Measurements from ENCODE around the gene CXCR3. TPM values are rescaled to one million over a fixed set of nuclear protein-coding genes. Genes with fewer than 3 reads are reported as not detected.

The CXCR3 gene
- total RNA-seq, 4 donors from 2014 or later = 4.4 to 9.2 (median 8.4) TPM; not detected in 1

DNA sequence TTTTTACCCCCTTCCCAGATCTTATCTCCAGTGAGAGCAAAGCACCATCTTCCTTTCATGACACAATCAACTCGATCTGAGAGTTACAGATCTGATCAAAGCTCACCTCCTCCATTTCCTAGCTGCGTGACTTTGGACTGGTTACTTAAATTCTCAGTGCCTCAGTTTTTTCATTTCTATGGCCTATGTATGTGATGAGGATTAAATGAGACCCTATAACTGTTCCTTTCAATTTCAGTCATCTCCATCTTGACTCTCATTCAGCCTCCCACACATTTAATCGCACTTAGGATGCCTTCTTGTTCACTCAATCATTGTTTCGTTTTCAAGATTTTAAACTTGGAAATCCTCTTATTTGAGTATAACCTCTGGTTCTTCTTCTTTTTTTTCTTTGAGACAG lies 20.1 kb upstream of the CXCR3 start:
- Histone ChIP-seq H3K27ac (peak overlapping the region in 2 of 4 donors; percentile 32 to 47), H3K4me3 (no peak overlapping the region), H3K36me3 (no peaks in the 10 kb centered on the region), H3K9me3 (no peaks in the 10 kb centered on the region), H3K27me3 (no peaks in the 10 kb centered on the region), H3K4me1 (no peaks in the 10 kb centered on the region)
- no peak for DNase-seq
- TF ChIP-seq, protein P1, sequence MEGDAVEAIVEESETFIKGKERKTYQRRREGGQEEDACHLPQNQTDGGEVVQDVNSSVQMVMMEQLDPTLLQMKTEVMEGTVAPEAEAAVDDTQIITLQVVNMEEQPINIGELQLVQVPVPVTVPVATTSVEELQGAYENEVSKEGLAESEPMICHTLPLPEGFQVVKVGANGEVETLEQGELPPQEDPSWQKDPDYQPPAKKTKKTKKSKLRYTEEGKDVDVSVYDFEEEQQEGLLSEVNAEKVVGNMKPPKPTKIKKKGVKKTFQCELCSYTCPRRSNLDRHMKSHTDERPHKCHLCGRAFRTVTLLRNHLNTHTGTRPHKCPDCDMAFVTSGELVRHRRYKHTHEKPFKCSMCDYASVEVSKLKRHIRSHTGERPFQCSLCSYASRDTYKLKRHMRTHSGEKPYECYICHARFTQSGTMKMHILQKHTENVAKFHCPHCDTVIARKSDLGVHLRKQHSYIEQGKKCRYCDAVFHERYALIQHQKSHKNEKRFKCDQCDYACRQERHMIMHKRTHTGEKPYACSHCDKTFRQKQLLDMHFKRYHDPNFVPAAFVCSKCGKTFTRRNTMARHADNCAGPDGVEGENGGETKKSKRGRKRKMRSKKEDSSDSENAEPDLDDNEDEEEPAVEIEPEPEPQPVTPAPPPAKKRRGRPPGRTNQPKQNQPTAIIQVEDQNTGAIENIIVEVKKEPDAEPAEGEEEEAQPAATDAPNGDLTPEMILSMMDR (IDR thresholded peaks at IDR 0.05) = no peak
- no peak for TF ChIP-seq POLR2A (IDR thresholded peaks at IDR 0.05)

- TF ChIP-seq, protein P1 (IDR thresholded peaks at IDR 0.05) = no peak
- no peak for TF ChIP-seq POLR2A (IDR thresholded peaks at IDR 0.05)
- Histone ChIP-seq H3K27ac (peak overlapping the region in 3 of 4 donors; percentile 32 to 47 (median 39)), H3K36me3 (no peaks in the 10 kb centered on the region), H3K4me1 (no peaks in the 10 kb centered on the region), H3K4me3 (no peak overlapping the region), H3K9me3 (no peaks in the 10 kb centered on the region), H3K27me3 (no peaks in the 10 kb centered on the region)
- no peak for DNase-seq
Measured at GRCh38 chrX:71637848-71638247, 19.5 kb upstream of the CXCR3 start.

- Histone ChIP-seq H3K4me1 (no peaks in the 10 kb centered on the region), H3K4me3 (no peak overlapping the region), H3K9me3 (no peaks in the 10 kb centered on the region), H3K27ac (peak overlapping the region in 2 of 4 donors; percentile 32 to 39), H3K36me3 (no peaks in the 10 kb centered on the region), H3K27me3 (no peaks in the 10 kb centered on the region)
- no peak for DNase-seq
- no peak for TF ChIP-seq POLR2A (IDR thresholded peaks at IDR 0.05)
Measured at GRCh38 chrX:71637253-71637618, 18.9 kb upstream of the CXCR3 start.

- no peak for DNase-seq
- H3K27me3 ChIP-seq = no peaks in the 10 kb centered on the region
- peak overlapping the region in 2 of 4 donors; percentile 32 to 39 for H3K27ac ChIP-seq
- H3K36me3 ChIP-seq = no peaks in the 10 kb centered on the region
- no peak for TF ChIP-seq POLR2A (IDR thresholded peaks at IDR 0.05)
- TF ChIP-seq, protein P1 (IDR thresholded peaks at IDR 0.05) = no peak
- H3K4me1 ChIP-seq = no peaks in the 10 kb centered on the region
- H3K9me3 ChIP-seq = no peaks in the 10 kb centered on the region
- H3K4me3 ChIP-seq = no peak overlapping the region
Measured at GRCh38 chrX:71636438-71637252, 18.3 kb upstream of the CXCR3 start.

GRCh38 chrX:71634366-71634765 lies 16.1 kb upstream of the CXCR3 start:
- no peak overlapping the region for H3K27ac ChIP-seq
- H3K4me1 ChIP-seq = no peaks in the 10 kb centered on the region
- no peak for TF ChIP-seq POLR2A (IDR thresholded peaks at IDR 0.05)
- TF ChIP-seq, protein P1 (IDR thresholded peaks at IDR 0.05) = no peak
- H3K9me3 ChIP-seq = no peaks in the 10 kb centered on the region
- no peaks in the 10 kb centered on the region for H3K36me3 ChIP-seq
- no peaks in the 10 kb centered on the region for H3K27me3 ChIP-seq
- DNase-seq = no peak
- no peak overlapping the region for H3K4me3 ChIP-seq

DNA sequence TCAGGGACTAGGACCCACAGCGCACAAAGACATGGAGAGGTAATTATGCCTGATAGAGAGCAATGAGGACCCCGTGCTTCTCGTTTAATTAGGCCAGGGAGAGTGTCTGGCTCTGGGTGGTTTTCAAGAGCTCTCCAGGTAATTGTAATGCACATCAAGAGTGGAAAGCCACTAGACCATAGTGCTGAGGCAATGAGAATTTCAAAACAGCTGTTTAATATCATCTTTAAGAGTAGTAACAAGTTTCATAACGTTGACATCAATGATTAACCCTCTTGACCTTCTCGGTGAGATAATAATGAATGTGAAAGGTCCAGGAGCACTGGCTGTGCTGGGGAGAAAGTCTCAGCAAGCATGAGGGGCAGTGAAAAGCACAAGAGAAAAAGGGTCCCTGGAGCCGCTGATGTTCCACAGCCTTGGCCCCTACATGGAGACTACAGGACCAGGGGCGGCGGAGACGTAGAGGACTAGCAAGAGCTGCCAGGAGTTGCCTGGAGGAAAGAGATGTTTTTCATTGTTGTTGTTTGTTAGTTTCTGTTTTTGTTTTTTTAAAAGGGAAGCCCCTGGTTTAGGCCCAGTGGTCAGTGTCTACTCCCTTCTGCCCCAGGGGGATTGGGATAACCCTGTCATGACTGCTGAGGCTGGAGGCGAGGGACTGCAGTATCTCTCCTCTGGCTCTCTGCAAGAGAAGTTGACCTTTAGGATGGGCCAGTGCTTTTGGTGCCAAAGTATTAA lies 14.8 kb upstream of the CXCR3 start:
- Histone ChIP-seq H3K27ac (peak overlapping the region in 2 of 4 donors; percentile 31 to 35), H3K9me3 (no peaks in the 10 kb centered on the region), H3K4me3 (no peak overlapping the region), H3K4me1 (no peaks in the 10 kb centered on the region), H3K27me3 (no peaks in the 10 kb centered on the region), H3K36me3 (no peaks in the 10 kb centered on the region)
- no peak for DNase-seq
- TF ChIP-seq POLR2A (IDR thresholded peaks at IDR 0.05) = no peak
- TF ChIP-seq, protein P1 (IDR thresholded peaks at IDR 0.05) = no peak

Measured in Peyer's patch (tissue), 4 donors.